ENCODE measurements around the gene SRL.
"Not testable (repeated sequence)": the region's sequence is repeated elsewhere in the genome, so short reads cannot be mapped to it uniquely, and the experiment has no call there.

SRL gene

GRCh38 chr16:4226251-4227039 lies 15.4 kb downstream of the SRL start:
- no peak for DNase-seq (ENCODE audit: low read depth)

GRCh38 chr16:4225075-4225474 lies 16.8 kb downstream of the SRL start:
- DNase-seq (ENCODE audit: low read depth) = no peak

DNA sequence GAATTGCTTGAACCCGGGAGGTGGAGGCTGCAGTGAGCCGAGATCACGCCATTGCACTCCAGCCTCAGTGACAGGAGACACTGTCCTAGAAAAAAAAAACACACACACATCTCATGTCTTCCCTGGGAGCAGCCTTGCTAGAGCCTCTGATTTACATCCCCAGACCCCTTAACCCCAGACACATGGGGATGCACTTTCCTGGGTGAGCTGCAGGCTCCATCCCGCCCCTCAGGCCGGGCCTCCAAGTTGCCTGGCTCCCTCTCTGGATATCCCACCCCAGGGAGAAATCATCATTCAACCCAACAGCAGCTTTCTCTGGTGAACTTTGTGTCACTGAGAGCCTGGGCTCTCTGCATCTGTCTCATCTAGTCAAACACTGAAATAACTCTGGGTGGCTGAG lies 21.5 kb downstream of the SRL start:
- DNase-seq (ENCODE audit: low read depth) = no peak

DNA sequence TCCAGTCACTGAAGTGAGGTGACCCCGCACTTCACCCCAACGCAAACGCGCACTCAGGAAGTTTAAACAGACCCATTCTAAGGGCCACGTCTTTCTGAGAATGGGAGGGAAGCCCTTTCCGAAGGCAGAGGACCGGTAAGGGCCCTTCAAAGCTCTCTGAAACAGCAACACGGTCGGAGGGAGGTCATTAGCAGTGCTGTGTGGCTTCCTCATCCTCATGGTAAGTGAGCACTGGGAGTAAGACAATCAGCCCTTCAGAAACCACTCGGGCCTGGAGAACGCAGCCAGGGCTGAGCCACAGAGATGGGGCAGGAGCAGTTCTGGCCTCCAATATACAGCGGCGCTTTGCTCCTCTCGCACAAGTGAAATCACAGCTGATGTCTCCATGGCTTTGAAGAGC lies 23.7 kb downstream of the SRL start:
- DNase-seq (ENCODE audit: low read depth) = no peak

DNA sequence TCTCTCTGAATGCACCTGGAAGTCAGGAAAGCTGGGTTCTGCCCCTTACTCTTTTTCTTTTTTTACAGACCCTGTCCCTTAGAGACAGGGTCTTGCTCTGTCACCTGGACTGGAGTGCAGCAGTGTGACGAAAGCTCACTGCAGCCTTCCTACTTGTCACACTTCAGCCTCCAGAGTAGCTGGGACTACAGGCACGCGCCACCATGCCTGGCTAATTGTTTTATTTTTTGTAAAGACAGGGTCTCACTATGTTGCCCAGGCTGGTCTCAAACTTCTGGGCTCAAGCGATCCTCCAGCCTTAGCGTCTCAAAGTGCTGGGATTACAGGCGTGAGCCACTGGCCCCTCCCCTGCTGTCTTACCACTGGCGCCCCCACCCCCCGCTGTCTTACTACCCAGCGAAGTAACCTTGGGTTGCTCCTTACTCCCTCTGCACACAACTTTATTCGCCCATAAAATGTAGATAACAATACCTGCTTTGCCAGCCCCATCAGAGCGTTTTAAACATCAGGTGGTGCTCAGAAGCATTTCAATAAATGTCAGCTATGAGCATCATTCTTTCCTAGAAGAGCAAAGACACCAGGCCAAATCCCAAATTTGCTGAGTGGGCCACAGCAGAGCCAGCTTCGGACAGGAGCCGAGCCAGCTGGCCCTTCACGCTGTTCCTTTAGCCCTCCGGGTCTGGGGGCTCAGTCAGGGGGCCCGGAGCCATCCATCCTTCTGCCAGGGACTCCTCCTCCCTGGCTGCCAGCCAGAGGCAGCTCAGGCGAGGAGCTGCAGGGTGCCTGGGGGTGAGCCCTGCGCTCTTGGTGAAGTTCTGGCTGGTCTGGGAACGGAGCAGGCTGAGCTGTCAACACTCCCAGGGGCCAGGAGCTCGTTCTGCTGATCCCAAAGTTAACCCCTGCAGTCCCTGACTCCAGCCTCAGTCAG lies 24.4 kb downstream of the SRL start:
- DNase-seq (ENCODE audit: low read depth) = peak; percentile 38

GRCh38 chr16:4216596-4216995 lies 25.3 kb downstream of the SRL start:
- DNase-seq (ENCODE audit: low read depth) = no peak

DNA sequence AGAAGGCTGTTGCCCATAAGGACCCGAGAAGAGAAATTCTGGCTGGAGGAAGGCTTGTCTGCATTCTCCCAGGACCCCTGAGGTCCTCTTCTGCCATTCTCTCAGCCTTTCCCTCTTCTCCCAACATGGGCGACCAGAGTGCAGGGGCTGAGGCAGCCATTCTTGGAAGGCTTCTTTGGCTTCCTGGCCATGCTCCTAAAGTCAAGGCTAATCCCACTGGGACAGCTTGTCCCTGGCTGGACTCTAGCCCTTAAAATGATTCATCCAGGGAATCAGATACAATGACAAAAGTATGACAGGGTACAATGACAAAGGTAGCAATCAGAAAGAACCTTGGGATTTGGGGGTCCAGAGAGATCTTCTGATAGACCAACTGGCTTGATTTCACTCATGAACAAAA lies 26.8 kb downstream of the SRL start:
- no peak for DNase-seq (ENCODE audit: low read depth)

GRCh38 chr16:4214215-4214621 lies 27.7 kb downstream of the SRL start:
- DNase-seq (ENCODE audit: low read depth) = peak; percentile 92

- DNase-seq (ENCODE audit: low read depth) = peak; percentile 44
Measured at GRCh38 chr16:4213737-4214136, 28.1 kb downstream of the SRL start.

- DNase-seq (ENCODE audit: low read depth) = peak; percentile 79
Measured at GRCh38 chr16:4212934-4213296, 29.0 kb downstream of the SRL start.

GRCh38 chr16:4212211-4212933 lies 29.5 kb downstream of the SRL start:
- DNase-seq (ENCODE audit: low read depth) = no peak

DNA sequence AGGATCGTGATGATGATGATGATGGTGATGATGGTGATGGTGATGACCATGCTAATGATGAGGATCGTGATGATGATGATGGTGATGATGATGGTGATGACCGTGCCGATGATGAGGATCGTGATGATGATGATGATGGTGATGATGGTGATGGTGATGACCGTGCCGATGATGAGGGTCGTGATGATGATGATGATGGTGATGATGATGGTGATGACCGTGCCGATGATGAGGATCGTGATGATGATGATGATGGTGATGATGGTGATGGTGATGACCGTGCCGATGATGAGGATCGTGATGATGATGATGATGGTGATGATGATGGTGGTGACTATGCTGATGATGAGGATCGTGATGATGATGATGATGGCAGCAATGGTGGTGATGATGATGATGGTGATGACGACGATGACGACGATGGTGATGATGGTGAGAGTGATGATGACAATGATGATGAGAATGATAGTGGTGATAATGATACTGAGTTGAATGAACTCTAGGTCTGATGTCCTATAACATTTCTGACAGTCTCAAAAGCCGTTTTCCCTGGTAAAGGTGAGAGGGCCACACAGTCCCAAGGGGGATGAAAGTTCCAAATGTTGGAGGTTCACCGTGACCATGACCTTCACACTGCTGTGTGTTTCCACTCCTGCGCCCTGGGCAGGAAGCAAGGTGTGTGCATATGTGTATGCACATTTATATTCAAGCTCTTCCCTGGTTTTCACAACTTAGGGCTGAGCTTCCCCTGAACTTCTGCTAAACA lies 30.3 kb downstream of the SRL start:
- DNase-seq (ENCODE audit: low read depth) = not testable (repeated sequence)

DNA sequence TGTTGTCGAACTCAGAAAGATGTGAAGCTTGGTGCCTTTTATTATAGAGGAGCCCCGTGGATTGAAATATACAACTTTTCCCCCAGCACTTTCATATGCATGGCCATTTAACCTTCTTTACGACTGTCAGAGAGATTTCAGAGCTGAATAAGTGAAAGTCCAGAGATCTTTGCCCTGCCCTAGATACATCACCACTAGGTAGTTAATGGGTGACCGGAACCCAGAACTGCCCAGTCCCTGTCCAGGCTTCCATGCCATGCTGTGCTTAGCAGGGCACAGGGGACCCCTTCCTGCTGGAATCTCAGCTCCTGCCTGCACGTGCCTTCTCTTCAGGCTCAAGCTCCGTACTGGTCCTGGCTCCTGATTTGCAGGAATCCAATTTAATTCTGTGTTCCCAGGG lies 32.2 kb downstream of the SRL start:
- DNase-seq (ENCODE audit: low read depth) = no peak

- no peak for DNase-seq (ENCODE audit: low read depth)
Measured at GRCh38 chr16:4208341-4208751, 33.5 kb downstream of the SRL start.

- DNase-seq (ENCODE audit: low read depth) = no peak
Measured at GRCh38 chr16:4207683-4208340, 34.1 kb downstream of the SRL start.

GRCh38 chr16:4207229-4207628 lies 34.7 kb downstream of the SRL start:
- DNase-seq (ENCODE audit: low read depth) = no peak

- DNase-seq (ENCODE audit: low read depth) = no peak
Measured at GRCh38 chr16:4206680-4207079, 35.2 kb downstream of the SRL start.

DNA sequence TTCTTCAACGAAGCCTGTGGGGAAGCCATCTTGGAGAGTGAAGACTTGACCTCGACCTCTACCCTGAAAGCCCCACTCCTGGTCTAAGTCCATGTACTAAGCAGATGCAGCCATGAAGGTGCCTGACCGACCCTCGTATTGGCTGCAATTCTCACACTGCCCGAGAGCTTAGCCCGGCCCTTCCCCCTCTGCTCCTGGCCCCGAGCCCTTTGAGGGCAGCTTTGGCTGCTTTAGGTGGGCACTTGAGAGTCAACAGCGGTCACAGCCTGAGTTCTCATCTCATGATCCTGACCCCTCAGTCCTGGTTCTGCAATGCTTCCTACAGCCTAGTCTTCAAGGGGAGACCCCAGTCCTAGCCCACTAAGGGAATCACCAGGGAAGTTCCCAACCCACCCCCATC lies 35.9 kb downstream of the SRL start:
- DNase-seq (ENCODE audit: low read depth) = no peak

DNA sequence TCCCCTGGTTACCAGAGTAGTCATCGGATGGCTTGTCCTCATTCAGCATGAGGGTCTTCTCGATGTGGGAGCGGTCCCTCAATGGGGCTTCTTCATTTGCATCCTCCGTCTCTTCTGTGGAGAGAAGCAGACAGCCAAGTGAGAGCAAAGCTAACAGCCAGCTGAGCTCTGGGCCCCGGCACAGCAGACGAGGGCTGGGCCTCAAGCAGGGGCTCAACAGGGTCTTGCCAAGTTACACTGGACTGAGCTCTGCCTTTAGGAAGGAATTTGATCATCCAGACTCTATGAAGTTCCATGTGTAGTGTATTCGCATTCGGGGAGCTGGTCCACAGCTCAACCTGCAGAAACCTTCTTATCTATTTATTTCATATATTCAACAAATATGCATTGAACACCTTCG lies 37.4 kb downstream of the SRL start:
- no peak for DNase-seq (ENCODE audit: low read depth)

- no peak for DNase-seq (ENCODE audit: low read depth)
Measured at GRCh38 chr16:4203748-4204147, 38.1 kb downstream of the SRL start.

- DNase-seq (ENCODE audit: low read depth) = no peak
Measured at GRCh38 chr16:4202615-4203345, 39.1 kb downstream of the SRL start.
